Ascending aorta (tissue), 2 donors: ENCODE results near the gene DACT2. TPM values are rescaled to one million over a fixed set of nuclear protein-coding genes. Genes with fewer than 3 reads are reported as not detected.

Experiments used
- DNase-seq, 2 donors: peaks; one replicate each; pipeline ENCODE4 v3.0.0-alpha.2; 2019; ENCODE audit warnings: low spot score in 2 of 2
- H3K27ac ChIP-seq, 2 donors: fragments of 200-600 bp; sonication (generic); one replicate each; pipeline ENCODE4 v1.5.1; 2016 to 2017; ENCODE audit warnings: mild to moderate bottlenecking in 1 of 2
- H3K27me3 ChIP-seq: fragments of 200-600 bp; sonication (generic); one replicate; pipeline ENCODE4 v1.5.1; 2017
- H3K36me3 ChIP-seq, 2 donors: fragments of 200-600 bp; sonication (generic); one replicate each; pipeline ENCODE4 v1.5.1; 2016
- H3K4me1 ChIP-seq, 2 donors: fragments of 200-600 bp; sonication (generic); one replicate each; pipeline ENCODE4 v1.5.1; 2016 to 2017; ENCODE audit warnings: mild to moderate bottlenecking in 1 of 2
- H3K4me3 ChIP-seq, 2 donors: fragments of 200-600 bp; sonication (generic); one replicate each; pipeline ENCODE4 v1.5.1; 2016 to 2017; ENCODE audit warnings: mild to moderate bottlenecking in 1 of 2
- H3K9me3 ChIP-seq, 2 donors: fragments of 200-600 bp; sonication (generic); one replicate each; pipeline ENCODE4 v1.5.1; 2016
- intact Hi-C: fragments of 100-400 bp; cut with DNase I; formaldehyde crosslinking; loops from one replicate; pipeline ENCODE4 v1.15.1; 2023
- total RNA-seq: library from RNA; depleted of rRNA; stranded (reverse); fragments of >200 nt; gene quantifications from one replicate; pipeline ENCODE4 v1.1.0, GENCODE V29; 2016
- TF ChIP-seq, protein P1 (sequence below), 3 experiments: fragments of 200-600 bp in 2 of 3; fragments of 450-650 bp in 1 of 3; sonication (generic) in 2 of 3; IDR thresholded peaks; one replicate each; pipeline ENCODE4 v1.5.1; 2016 to 2019; ENCODE audit warnings: antibody characterized with exemption in 3 of 3, mild to moderate bottlenecking in 1 of 3, moderate library complexity in 1 of 3

Gene DACT2
- total RNA-seq, 1 donor from 2014 or later: not detected

DNA sequence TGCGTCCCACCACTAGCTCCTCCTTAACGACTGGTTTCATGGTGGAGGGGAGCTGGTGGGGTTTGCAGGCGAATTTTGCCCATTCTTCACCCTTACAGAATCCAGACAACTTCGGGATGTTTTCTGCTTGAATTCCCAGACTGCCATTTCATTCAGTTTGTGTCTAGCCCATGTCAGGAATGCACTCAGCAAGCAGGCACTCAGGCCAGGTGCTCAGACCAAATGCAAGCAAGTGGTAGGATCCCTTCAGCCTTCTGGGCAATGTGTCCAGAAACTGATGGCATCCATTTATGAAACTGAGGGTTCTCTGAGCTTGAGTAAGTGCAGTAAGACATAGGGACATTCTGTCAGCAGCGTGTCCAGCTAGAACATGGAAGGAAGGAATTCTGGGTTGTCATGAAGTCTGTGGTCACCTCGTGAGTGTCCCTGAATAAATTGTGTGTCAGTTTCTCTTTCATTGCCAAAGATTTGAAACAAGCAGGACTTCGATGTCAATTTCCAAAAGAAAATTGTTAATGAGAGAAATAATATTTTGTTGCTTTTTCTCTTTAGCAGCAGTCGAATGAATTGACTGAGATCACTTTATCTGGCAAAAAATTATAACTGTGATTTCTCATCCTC lies 21.8 kb upstream of the DACT2 start:
- H3K27ac ChIP-seq: no peak overlapping the region
- H3K36me3 ChIP-seq: no peaks in the 10 kb centered on the region
- TF ChIP-seq, protein P1, sequence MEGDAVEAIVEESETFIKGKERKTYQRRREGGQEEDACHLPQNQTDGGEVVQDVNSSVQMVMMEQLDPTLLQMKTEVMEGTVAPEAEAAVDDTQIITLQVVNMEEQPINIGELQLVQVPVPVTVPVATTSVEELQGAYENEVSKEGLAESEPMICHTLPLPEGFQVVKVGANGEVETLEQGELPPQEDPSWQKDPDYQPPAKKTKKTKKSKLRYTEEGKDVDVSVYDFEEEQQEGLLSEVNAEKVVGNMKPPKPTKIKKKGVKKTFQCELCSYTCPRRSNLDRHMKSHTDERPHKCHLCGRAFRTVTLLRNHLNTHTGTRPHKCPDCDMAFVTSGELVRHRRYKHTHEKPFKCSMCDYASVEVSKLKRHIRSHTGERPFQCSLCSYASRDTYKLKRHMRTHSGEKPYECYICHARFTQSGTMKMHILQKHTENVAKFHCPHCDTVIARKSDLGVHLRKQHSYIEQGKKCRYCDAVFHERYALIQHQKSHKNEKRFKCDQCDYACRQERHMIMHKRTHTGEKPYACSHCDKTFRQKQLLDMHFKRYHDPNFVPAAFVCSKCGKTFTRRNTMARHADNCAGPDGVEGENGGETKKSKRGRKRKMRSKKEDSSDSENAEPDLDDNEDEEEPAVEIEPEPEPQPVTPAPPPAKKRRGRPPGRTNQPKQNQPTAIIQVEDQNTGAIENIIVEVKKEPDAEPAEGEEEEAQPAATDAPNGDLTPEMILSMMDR (IDR thresholded peaks at IDR 0.05): no peak
- H3K27me3 ChIP-seq: no peaks in the 10 kb centered on the region
- intact Hi-C loops: no loop called here
- H3K4me1 ChIP-seq: no peaks in the 10 kb centered on the region
- no peak for DNase-seq
- no peak overlapping the region for H3K4me3 ChIP-seq
- H3K9me3 ChIP-seq: no peaks in the 10 kb centered on the region

DNA sequence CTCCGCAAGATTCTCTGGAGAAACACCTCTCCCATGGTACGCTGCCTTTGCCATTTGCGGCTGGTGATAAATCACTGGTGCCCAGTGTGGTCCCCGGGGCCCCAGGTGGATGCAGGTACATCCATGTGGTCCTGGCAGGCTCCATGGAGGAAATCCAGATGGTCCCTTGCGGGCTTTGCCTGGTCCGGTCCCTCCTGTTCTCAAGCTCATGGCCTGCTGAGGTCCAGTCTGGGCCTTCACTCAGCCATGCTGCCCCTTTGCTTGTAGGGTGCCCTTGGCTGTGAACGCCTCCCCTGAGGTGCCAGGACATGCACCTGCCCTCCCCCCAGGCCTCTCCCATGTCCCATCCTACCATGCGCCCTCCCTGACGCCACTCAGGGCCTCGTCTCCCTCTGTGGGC lies 21.2 kb upstream of the DACT2 start:
- intact Hi-C loops: no loop called here
- TF ChIP-seq, protein P1 (IDR thresholded peaks at IDR 0.05): no peak

DNA sequence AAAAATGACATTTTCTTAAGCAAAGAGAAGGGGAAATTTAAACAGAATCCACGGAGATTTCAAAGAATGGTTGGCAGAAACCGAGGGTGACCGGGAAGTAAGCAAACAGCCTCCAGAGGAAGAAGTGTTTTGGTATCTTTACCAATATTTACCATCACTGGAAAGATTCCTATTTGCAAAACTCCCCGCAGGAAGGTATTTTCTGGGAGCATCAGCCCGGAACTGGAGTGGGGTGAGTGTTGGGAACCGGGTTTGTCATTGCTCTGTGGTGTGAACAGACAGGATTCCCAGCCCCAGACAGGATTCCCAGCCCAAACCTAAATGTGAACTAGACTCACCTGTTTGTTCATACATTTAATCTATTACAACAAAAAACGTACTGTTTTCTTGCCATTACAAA lies 19.2 kb upstream of the DACT2 start:
- TF ChIP-seq, protein P1 (IDR thresholded peaks at IDR 0.05): no peak
- no peaks in the 10 kb centered on the region for H3K27me3 ChIP-seq
- no peak overlapping the region for H3K4me3 ChIP-seq
- no peak overlapping the region for H3K27ac ChIP-seq
- intact Hi-C loops: no loop called here
- H3K4me1 ChIP-seq: no peaks in the 10 kb centered on the region
- DNase-seq: no peak
- H3K9me3 ChIP-seq: no peaks in the 10 kb centered on the region
- no peaks in the 10 kb centered on the region for H3K36me3 ChIP-seq

More for the DNA sequence above, 21.2 kb upstream of the DACT2 start:
- Histone ChIP-seq H3K4me3 (no peak overlapping the region), H3K36me3 (no peaks in the 10 kb centered on the region), H3K27me3 (no peaks in the 10 kb centered on the region), H3K27ac (no peak overlapping the region), H3K4me1 (no peaks in the 10 kb centered on the region), H3K9me3 (no peaks in the 10 kb centered on the region)
- no peak for DNase-seq

DNA sequence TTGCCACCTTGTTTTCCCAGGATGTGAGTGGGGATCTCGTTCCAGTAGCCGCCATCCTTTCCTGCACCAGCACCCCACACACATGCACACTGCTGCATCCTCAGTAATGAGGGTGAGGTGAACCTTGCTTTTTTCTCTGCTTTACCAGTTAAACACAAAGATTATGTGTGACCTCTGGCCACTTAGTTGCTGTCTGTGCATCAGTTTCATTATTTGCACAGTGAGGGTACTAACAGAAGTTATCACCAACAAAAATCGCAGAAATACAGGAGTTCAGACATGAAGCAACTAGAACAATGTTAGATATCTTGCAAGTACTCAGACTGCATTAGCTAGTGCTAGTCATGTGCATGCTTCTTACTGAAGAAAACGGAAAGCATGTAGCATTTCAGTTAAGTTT lies 17.4 kb upstream of the DACT2 start:
- H3K4me1 ChIP-seq: no peaks in the 10 kb centered on the region
- no peak for DNase-seq
- H3K27ac ChIP-seq: no peak overlapping the region
- TF ChIP-seq, protein P1 (IDR thresholded peaks at IDR 0.05): no peak
- H3K36me3 ChIP-seq: no peaks in the 10 kb centered on the region
- H3K27me3 ChIP-seq: no peaks in the 10 kb centered on the region
- no peak overlapping the region for H3K4me3 ChIP-seq
- intact Hi-C loops: no loop called here
- no peaks in the 10 kb centered on the region for H3K9me3 ChIP-seq

DNA sequence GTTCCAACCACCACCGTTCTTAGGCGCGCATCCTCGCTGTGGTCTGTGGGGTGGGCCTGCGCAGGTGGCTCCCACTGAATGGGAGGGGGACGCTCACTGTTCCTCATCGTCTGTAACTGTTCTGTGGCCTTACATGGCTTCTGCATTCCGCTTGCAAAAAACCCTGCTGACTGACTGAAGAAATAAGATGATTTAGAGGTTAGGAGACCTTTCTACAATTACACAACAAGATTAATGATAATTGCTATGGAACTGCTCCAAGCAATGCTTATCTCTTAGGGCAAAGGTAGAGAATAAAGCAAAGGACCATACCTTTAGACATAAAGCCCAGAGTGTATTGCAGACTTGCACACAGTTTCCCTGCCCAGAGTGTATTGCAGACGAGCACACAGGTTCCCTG lies 14.4 kb upstream of the DACT2 start:
- Histone ChIP-seq H3K9me3 (no peaks in the 10 kb centered on the region), H3K4me3 (no peak overlapping the region), H3K27me3 (no peaks in the 10 kb centered on the region), H3K27ac (no peak overlapping the region), H3K36me3 (no peaks in the 10 kb centered on the region), H3K4me1 (no peaks in the 10 kb centered on the region)
- DNase-seq: no peak
- intact Hi-C loops: no loop called here
- TF ChIP-seq, protein P1 (IDR thresholded peaks at IDR 0.05): no peak

DNA sequence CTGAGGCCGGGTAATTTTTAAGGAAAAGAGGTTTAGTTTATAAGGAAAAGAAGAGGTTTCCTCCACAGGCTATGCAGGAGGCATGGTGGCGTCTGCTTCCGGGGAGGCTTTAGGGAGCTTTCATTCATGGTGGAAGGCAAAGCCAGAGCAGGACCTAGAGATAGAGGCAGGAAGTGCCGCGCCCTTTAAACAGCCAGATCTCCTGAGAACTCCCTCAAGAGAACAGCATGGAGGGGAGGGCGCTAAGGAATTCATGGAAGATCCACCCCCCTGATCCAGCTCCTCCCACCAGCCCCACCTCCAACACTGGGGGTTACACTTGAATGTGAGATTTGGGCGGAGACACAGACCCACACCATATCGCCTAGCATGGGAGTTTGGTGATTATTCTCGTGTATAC lies 13.9 kb upstream of the DACT2 start:
- intact Hi-C loops: no loop called here

More for the DNA sequence above, 13.9 kb upstream of the DACT2 start:
- no peaks in the 10 kb centered on the region for H3K4me1 ChIP-seq
- H3K36me3 ChIP-seq: no peaks in the 10 kb centered on the region
- no peaks in the 10 kb centered on the region for H3K27me3 ChIP-seq
- TF ChIP-seq, protein P1 (IDR thresholded peaks at IDR 0.05): no peak
- H3K27ac ChIP-seq: no peak overlapping the region
- no peak overlapping the region for H3K4me3 ChIP-seq
- DNase-seq: no peak
- no peaks in the 10 kb centered on the region for H3K9me3 ChIP-seq
